Uterus (tissue), 2 donors: Measurements from ENCODE around the gene GAP43.

Source experiments
- POLR2A ChIP-seq, 2 donors: fragments of 450-650 bp; IDR thresholded peaks; one replicate each; pipeline ENCODE4 v1.6.1; 2016; ENCODE audit warnings: antibody characterized with exemption in 2 of 2, mild to moderate bottlenecking in 1 of 2, moderate library complexity in 1 of 2
- TF ChIP-seq, protein P1 (sequence below), 4 experiments: fragments of 200-600 bp in 2 of 4; fragments of 450-650 bp in 2 of 4; sonication (generic) in 2 of 4; IDR thresholded peaks; one replicate each; pipeline ENCODE4 v1.5.1; 2016 to 2019; ENCODE audit warnings: antibody characterized with exemption in 4 of 4, mild to moderate bottlenecking in 2 of 4, moderate library complexity in 1 of 4

DNA sequence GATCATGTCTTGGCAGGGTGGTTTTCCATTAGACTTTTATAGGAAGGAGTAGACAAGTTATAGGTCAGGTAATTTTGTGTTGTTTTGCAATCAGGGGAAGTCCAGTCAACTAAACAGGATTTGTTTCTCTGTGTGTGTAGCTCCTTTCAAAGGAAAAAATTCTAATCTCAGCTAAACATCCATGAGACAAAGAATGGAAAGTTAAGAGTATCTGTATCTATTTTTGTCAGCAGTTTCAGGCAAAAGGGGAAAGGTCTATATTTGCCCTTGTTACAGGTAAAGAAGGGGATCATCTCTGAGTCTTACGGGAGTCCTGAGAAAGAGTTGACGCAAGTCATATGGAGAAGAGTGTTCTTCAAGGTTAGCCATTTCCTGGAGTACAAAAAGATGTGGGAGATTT is 79.3 kb downstream of the GAP43 start:
- TF ChIP-seq, protein P1, sequence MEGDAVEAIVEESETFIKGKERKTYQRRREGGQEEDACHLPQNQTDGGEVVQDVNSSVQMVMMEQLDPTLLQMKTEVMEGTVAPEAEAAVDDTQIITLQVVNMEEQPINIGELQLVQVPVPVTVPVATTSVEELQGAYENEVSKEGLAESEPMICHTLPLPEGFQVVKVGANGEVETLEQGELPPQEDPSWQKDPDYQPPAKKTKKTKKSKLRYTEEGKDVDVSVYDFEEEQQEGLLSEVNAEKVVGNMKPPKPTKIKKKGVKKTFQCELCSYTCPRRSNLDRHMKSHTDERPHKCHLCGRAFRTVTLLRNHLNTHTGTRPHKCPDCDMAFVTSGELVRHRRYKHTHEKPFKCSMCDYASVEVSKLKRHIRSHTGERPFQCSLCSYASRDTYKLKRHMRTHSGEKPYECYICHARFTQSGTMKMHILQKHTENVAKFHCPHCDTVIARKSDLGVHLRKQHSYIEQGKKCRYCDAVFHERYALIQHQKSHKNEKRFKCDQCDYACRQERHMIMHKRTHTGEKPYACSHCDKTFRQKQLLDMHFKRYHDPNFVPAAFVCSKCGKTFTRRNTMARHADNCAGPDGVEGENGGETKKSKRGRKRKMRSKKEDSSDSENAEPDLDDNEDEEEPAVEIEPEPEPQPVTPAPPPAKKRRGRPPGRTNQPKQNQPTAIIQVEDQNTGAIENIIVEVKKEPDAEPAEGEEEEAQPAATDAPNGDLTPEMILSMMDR (IDR thresholded peaks at IDR 0.05), result no peak
- TF ChIP-seq POLR2A (IDR thresholded peaks at IDR 0.05), result no peak
